ENCODE data around the gene TMED4. TPM values are rescaled to one million over a fixed set of nuclear protein-coding genes. Genes with fewer than 3 reads are reported as not detected.

The TMED4 gene
- total and polyA plus RNA-seq, 3 donors from 2014 or later: 77.8 to 236 (median 164) TPM

DNA sequence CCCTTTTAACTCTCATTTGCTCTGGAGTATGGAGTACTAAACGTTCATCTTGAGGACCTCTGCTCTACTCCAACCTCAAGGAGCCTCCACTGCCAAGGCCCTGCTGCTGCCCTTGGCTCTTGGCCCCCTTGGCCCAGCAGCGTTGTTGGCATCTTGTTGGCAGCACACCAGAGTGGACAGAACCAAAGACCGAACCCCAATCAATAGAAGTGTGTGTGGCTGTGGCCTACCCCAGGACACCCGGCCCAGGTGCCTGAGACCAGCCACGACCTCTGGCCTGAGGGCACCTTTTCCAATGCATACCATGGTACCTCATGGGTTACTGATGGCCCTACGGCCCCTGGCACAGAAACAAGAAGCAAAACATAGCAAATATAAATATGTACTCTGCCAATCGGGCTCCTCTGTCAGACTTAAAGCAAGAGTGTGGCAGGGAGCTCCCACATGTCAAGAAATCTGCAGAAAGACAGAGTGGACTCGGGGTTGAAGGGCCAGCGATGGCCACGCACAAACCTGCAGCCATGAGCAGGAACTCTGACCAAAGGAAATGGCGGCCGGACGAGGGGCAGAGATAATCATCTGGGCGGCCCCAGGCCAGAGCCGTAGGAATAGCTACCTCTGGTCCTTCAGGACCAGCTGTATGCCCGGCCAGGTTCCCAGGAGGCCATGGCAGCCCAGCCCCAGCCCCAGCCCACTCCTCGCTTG is 43.8 kb downstream of the TMED4 start:
- no peaks in the 10 kb centered on the region for H3K4me1 ChIP-seq
- H3K36me3 ChIP-seq (ENCODE audit: low read depth, missing control alignments): no peaks in the 10 kb centered on the region
- WGBS, 2 donors: 83 to 89% methylated on average over 9 to 17 of the region's 17 CpGs
- H3K27ac ChIP-seq: no peak overlapping the region
- DNase-seq: no peak
- TF ChIP-seq POLR2A (IDR thresholded peaks at IDR 0.05): no peak
- TF ChIP-seq, protein P1, sequence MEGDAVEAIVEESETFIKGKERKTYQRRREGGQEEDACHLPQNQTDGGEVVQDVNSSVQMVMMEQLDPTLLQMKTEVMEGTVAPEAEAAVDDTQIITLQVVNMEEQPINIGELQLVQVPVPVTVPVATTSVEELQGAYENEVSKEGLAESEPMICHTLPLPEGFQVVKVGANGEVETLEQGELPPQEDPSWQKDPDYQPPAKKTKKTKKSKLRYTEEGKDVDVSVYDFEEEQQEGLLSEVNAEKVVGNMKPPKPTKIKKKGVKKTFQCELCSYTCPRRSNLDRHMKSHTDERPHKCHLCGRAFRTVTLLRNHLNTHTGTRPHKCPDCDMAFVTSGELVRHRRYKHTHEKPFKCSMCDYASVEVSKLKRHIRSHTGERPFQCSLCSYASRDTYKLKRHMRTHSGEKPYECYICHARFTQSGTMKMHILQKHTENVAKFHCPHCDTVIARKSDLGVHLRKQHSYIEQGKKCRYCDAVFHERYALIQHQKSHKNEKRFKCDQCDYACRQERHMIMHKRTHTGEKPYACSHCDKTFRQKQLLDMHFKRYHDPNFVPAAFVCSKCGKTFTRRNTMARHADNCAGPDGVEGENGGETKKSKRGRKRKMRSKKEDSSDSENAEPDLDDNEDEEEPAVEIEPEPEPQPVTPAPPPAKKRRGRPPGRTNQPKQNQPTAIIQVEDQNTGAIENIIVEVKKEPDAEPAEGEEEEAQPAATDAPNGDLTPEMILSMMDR (IDR thresholded peaks at IDR 0.05): no peak
- H3K9me3 ChIP-seq: no peaks in the 10 kb centered on the region
- intact Hi-C loops (cut with DNase I; ENCODE audit: low total_unique reads): no loop called here
- no peak overlapping the region for H3K4me3 ChIP-seq
- H3K27me3 ChIP-seq: no peaks in the 10 kb centered on the region

DNA sequence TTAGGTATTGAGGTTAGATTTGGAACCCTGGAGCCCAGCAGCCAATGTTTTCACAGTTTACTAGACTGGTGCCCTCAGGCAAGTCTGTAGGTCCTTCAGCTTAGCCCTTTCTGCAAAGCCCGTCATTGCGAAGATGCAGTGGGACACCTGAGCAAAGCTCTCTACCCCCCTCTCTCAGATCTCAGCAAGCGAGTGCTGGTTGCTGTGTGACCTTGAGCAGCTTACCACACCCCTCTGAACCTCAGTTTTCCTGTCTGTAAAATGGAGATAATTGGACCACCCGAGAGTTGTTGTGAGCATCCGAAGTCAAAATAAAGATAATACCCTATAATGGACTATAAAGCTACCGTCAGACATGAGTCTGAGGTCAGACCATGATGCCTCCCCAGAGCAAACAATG is 44.6 kb downstream of the TMED4 start:
- TF ChIP-seq, protein P1 (IDR thresholded peaks at IDR 0.05): no peak
- no peak for TF ChIP-seq POLR2A (IDR thresholded peaks at IDR 0.05)
- Histone ChIP-seq H3K36me3 (ENCODE audit: low read depth, missing control alignments) (no peaks in the 10 kb centered on the region), H3K9me3 (no peaks in the 10 kb centered on the region), H3K27me3 (no peaks in the 10 kb centered on the region), H3K4me1 (no peaks in the 10 kb centered on the region), H3K4me3 (no peak overlapping the region), H3K27ac (no peak overlapping the region)
- no peak for DNase-seq
- intact Hi-C loops (cut with DNase I; ENCODE audit: low total_unique reads): no loop called here
- WGBS, 2 donors: 93% methylated on average over 4 to 6 of the region's 6 CpGs

DNA sequence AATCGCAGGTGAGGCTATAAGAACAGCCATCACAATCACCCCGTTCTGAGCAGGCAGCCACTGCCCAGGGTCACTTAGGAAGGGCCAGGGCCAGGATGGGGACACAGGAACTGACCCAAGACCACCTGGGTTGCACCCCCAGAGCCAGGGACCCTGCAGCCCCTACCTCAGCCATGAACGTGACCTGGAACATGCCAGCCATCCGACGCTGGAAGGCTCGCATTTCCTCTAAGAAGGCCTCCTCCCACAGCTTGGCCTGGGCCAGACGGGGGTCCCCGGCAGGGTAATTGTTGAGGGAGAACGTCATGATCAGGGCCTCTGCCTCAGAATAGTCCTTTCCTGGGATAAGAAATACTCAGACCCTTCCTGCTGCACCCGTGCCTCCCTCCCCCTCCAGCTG is 45.9 kb downstream of the TMED4 start:
- Histone ChIP-seq H3K27me3 (no peaks in the 10 kb centered on the region), H3K27ac (no peak overlapping the region), H3K9me3 (no peaks in the 10 kb centered on the region), H3K4me3 (no peak overlapping the region), H3K4me1 (no peaks in the 10 kb centered on the region), H3K36me3 (ENCODE audit: low read depth, missing control alignments) (no peaks in the 10 kb centered on the region)
- DNase-seq: no peak
- intact Hi-C loops (cut with DNase I; ENCODE audit: low total_unique reads): no loop called here
- WGBS, 2 donors: 74 to 92% methylated on average over 9 to 10 of the region's 10 CpGs
- TF ChIP-seq, protein P1 (IDR thresholded peaks at IDR 0.05): no peak
- no peak for TF ChIP-seq POLR2A (IDR thresholded peaks at IDR 0.05)

DNA sequence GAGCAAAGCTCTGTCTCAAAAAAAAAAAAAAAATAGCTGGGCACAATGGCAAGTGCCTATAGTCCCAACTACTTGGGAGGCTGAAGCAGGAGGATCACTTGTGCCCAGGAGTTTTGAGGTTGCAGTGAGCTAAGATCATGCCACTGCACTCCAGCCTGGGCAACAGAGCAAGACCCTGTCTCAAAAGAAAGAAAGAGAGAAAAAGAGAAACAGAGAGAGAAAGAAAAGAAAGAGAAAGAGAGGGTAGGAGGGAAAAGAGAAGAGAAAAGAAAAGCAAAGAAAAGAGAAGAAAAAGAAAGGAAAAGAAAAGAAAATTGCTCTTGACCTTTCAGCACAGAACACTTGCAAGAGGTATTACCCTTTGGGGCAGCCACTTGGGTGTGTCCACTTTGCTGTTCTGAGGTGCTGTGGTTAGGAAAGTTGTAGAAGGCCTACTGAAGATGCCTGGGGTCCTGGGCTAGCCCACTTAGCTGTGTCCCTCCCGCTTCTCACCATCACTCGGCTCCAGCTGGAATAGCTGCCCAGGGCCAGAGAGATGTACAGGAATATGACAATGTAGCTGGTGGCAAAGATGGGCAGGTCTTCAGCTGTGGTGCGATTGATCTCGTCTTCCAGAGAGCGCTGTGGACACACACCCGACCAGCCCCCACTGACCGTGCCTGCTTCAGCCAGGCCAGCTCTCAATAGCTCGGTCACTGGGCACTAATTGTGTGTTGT is 46.5 kb downstream of the TMED4 start:
- 90 to 100% methylated on average over 2 to 8 of the region's 8 CpGs for WGBS, 2 donors
- TF ChIP-seq, protein P1 (IDR thresholded peaks at IDR 0.05): no peak
- no peak for TF ChIP-seq POLR2A (IDR thresholded peaks at IDR 0.05)
- intact Hi-C loops (cut with DNase I; ENCODE audit: low total_unique reads): no loop called here

More for the DNA sequence above, 46.5 kb downstream of the TMED4 start:
- no peaks in the 10 kb centered on the region for H3K36me3 ChIP-seq (ENCODE audit: low read depth, missing control alignments)
- H3K27ac ChIP-seq: no peak overlapping the region
- no peaks in the 10 kb centered on the region for H3K9me3 ChIP-seq
- no peaks in the 10 kb centered on the region for H3K27me3 ChIP-seq
- DNase-seq: no peak
- H3K4me1 ChIP-seq: no peaks in the 10 kb centered on the region
- no peak overlapping the region for H3K4me3 ChIP-seq
